ENCODE results near the gene ZNF185. TPM values are rescaled to one million over a fixed set of nuclear protein-coding genes. Genes with fewer than 3 reads are reported as not detected.

Gene ZNF185
- total and polyA plus RNA-seq, 2 of the 8 experiments (the other 6 are each of a cell fraction or from before 2014, with no cell fraction given), result 15.6 to 20.1 TPM

DNA sequence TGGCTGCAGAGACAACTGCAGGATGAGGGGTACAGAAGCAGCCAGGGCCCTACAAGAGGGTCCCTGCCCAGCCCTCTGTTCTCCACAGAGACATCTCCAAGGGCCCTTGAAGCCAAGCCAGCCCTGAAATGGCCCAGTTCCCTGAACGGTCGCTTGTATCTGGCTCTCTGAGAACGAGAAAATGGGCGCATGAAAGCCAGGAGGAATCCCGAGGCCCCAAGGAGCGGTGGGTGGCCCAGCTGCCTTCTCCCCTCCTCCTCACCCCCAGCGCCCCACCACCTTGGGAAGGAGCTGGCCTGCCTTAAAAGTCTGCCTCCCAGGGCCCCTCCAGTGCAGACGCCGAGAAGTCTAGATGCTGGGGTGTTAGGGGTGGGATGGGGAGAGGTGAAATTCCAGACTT is 5.7 kb downstream of the ZNF185 start (continued):
- TF ChIP-seq FOSL1 (IDR thresholded peaks at IDR 0.05; ENCODE audit: insufficient read depth, low read depth, low read length), result no peak
- TF ChIP-seq TAF7 (optimal IDR thresholded peaks at IDR 0.05; ENCODE audit: borderline replicate concordance, low read depth, low read length), result no peak
- no peak for TF ChIP-seq SIX5 (IDR thresholded peaks at IDR 0.05; ENCODE audit: low read depth, low read length)
- TF ChIP-seq CHD2 (IDR thresholded peaks at IDR 0.05; ENCODE audit: low read length), result no peak
- no peak for TF ChIP-seq USF2 (IDR thresholded peaks at IDR 0.05; ENCODE audit: low read length)
- no peak for TF ChIP-seq MAFK (IDR thresholded peaks at IDR 0.05; ENCODE audit: low read depth, low read length)
- no peak for TF ChIP-seq SAP30 (IDR thresholded peaks at IDR 0.05; ENCODE audit: insufficient read depth, insufficient replicate concordance, low read length)

All from H1 (cell line).